Stomach smooth muscle (tissue), 2 donors: ENCODE measurements around the gene MAP1S.

Experiments
- H3K27ac ChIP-seq: one replicate; pipeline ENCODE4 v1.7.0; 2013; ENCODE audit warnings: mild to moderate bottlenecking, low read length, inconsistent platforms
- H3K27me3 ChIP-seq, 2 donors: one replicate each; pipeline ENCODE4 v1.7.0; 2013; ENCODE audit warnings: low read length in 2 of 2; ENCODE audit not compliant: insufficient read depth in 2 of 2, control insufficient read depth in 1 of 2
- H3K36me3 ChIP-seq, 2 donors: one replicate each; pipeline ENCODE4 v1.7.0; 2013; ENCODE audit warnings: low read length in 2 of 2; ENCODE audit not compliant: control insufficient read depth in 2 of 2, insufficient read depth in 2 of 2
- H3K4me1 ChIP-seq: one replicate; pipeline ENCODE4 v1.7.0; 2013; ENCODE audit warnings: low read length; ENCODE audit not compliant: control insufficient read depth, insufficient read depth
- H3K4me3 ChIP-seq, 2 donors: one replicate each; pipeline ENCODE4 v1.7.0; 2013; ENCODE audit warnings: low read length in 2 of 2
- H3K9ac ChIP-seq, 2 donors: one replicate each; pipeline ENCODE4 v1.7.0; 2013; ENCODE audit warnings: low read length in 2 of 2, mild to moderate bottlenecking in 1 of 2
- H3K9me3 ChIP-seq, 2 donors: one replicate each; pipeline ENCODE4 v1.7.0; 2013; ENCODE audit warnings: low read length in 2 of 2; ENCODE audit not compliant: control insufficient read depth in 2 of 2
- donor health status: healthy.
- donor health status: Pancreatic carcinoma.

MAP1S gene

DNA sequence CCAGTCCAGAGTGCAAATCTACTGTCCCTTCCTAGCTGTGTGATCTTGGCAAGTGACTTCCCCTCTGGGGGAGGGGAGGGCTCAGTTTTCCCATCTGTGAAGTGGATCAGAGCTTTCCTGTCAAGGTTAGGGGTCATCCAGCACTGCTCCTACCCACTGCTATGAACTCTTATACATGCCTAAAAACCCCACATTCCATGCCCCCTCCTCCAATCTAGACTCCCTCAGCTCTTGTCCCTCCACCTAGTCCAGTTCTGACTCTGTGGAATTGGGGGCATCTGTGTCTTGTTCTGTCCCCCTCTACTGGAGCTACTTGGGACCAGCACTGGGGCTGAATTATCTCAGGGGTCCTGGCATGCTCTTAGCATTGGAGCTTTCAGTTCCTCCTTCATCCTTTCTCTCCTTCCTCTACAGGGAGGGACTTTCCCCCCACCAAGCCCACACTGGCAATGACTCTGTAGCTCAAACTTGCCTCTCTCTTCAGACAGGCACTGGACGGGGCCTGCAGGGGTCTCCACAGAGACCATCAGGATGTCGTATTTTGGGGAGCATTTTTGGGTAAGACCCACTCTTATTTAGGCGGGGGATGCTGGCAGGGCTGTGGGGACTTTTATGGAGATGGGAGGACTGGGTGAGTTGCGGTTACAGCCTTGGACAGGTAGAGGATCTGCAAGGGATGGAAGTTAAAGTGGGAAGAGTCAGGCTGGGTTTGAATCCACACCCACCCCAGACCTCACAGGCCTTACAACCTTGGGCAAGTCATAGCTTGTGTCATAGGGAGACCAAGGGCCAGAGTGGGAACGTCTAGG, 35.6 kb downstream of the MAP1S start:
- H3K27ac ChIP-seq: no peak overlapping the region
- H3K27me3 ChIP-seq: no peaks in the 10 kb centered on the region
- H3K9ac ChIP-seq: no peak overlapping the region
- H3K4me1 ChIP-seq: peaks cover 13% of the 10 kb centered on the region
- no peaks in the 10 kb centered on the region for H3K36me3 ChIP-seq
- H3K4me3 ChIP-seq: no peak overlapping the region
- H3K9me3 ChIP-seq: no peaks in the 10 kb centered on the region

DNA sequence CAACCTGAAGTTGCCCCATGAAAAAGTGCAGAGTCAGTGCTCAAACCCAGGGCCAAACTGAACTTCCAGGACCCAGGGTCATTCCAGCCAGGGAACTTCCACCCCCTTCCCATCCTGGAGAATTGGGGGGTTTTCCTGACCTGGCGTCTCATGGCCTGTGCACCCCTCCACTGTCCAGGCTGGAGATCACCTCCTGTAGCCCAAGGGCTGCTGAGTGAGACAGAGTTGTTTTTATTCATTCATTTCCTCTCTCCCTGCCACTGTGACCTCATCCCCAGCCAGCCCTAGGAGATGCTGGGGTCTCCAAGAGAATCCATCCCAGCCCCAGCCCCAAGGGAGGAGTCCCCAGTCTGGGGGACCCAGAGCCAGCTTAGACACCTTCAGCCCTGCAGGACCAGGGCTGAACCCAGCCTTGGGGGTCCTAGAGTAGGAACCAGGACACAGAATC, 36.2 kb downstream of the MAP1S start:
- peaks cover 13% of the 10 kb centered on the region for H3K4me1 ChIP-seq
- no peak overlapping the region for H3K9ac ChIP-seq
- H3K27ac ChIP-seq: no peak overlapping the region
- no peaks in the 10 kb centered on the region for H3K27me3 ChIP-seq
- no peak overlapping the region for H3K4me3 ChIP-seq
- H3K9me3 ChIP-seq: no peaks in the 10 kb centered on the region
- H3K36me3 ChIP-seq: no peaks in the 10 kb centered on the region

DNA sequence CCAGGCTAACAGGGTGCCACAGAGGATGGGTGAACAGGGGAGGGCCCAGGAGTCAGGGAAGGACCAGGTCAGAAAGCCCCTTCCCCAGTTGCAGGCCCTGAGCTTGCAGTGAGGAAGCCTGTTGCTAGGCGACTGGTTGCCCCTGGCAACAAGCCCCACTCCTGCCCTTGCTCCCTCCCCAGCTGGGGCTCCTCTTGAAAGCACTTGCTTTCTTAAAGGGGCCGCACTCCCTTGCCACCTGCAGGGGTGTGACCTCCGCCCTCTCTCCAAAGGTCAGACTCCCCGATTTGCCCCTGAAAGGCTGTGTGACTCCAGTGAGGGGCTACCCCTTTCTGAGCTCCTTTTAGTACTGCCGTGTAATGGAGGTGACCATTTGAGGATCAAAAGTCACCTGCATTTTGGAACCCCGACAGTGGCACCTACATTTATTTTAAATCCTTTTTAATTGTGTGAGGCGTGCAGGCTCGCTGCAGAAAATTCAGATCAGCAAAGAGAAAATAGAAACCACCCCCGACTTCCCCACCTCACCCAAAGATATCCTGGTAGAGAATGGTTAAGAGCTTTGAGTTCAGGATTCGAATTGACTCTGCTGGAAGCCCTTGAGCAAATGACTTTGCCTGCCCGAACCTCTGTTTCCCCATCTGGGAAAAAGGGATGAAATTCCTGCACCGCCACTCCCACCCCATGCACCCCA, 36.8 kb downstream of the MAP1S start:
- H3K36me3 ChIP-seq: no peaks in the 10 kb centered on the region
- H3K27me3 ChIP-seq: no peaks in the 10 kb centered on the region
- H3K9me3 ChIP-seq: no peaks in the 10 kb centered on the region
- peaks cover 13% of the 10 kb centered on the region for H3K4me1 ChIP-seq
- H3K27ac ChIP-seq: no peak overlapping the region
- no peak overlapping the region for H3K9ac ChIP-seq
- H3K4me3 ChIP-seq: no peak overlapping the region

DNA sequence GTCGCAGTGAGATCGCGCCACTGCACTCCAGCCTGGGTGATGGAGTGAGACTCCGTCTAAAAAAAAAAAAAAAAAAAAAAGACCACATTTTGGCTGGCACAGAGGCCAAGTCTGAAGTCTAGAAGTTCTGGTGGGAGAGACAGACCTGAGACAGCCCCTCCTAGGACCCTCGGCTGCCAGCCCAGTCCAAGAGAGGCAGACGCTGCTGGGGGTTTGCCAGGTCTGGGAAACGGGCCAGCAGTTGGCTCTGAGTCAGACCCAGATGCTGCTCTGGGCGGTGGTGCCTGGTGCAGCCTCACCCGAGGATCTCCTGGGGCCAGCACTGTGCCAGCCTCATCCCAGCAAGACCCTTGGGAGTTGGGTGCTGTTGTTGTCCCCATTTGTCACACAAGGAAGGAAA, 37.8 kb downstream of the MAP1S start:
- Histone ChIP-seq H3K4me1 (peaks cover 10% of the 10 kb centered on the region), H3K36me3 (no peaks in the 10 kb centered on the region), H3K9me3 (no peaks in the 10 kb centered on the region), H3K27me3 (no peaks in the 10 kb centered on the region), H3K9ac (no peak overlapping the region), H3K27ac (no peak overlapping the region), H3K4me3 (no peak overlapping the region)

DNA sequence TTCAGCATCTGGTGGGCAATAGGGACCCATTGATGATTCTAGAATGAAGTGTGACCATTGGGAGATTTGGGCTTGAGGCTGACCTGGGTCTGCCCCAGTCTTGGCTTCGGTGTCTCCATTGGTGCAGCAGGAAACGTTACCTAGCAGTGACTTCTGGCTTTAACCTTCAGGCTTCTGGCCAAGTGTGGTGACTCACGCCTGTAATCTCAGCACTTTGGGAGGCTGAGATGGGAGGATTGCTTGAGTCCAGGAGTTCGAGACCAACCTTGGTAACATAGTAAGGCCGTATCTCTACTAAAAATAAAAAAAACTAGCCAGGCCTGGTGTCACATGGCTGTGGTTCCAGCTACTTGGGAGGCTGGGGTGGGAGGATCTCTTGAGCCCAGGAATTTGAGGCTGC, 39.2 kb downstream of the MAP1S start:
- no peak overlapping the region for H3K9ac ChIP-seq
- H3K27me3 ChIP-seq: no peaks in the 10 kb centered on the region
- no peak overlapping the region for H3K27ac ChIP-seq
- H3K4me3 ChIP-seq: no peak overlapping the region
- no peaks in the 10 kb centered on the region for H3K36me3 ChIP-seq
- no peaks in the 10 kb centered on the region for H3K9me3 ChIP-seq
- H3K4me1 ChIP-seq: peaks cover 10% of the 10 kb centered on the region

DNA sequence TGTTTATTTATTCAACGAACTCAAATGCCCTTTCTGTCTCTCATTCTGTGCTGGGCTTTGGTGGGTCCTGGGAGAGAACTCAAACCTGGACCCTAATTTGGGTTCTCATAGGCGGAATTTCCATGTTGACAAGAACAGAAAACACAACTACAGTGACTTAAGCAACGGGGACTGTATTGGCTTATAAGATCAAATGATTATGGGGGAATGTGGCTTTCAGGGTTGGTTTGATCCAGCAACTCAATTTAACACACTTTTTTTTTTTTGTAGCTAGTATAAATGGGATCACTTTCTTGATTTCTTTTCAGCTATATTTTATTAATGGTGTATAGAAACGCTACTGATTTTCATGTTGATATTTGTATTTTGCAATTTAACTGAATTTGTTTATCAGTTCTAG, 41.9 kb downstream of the MAP1S start:
- no peaks in the 10 kb centered on the region for H3K36me3 ChIP-seq
- H3K4me3 ChIP-seq: no peak overlapping the region

DNA sequence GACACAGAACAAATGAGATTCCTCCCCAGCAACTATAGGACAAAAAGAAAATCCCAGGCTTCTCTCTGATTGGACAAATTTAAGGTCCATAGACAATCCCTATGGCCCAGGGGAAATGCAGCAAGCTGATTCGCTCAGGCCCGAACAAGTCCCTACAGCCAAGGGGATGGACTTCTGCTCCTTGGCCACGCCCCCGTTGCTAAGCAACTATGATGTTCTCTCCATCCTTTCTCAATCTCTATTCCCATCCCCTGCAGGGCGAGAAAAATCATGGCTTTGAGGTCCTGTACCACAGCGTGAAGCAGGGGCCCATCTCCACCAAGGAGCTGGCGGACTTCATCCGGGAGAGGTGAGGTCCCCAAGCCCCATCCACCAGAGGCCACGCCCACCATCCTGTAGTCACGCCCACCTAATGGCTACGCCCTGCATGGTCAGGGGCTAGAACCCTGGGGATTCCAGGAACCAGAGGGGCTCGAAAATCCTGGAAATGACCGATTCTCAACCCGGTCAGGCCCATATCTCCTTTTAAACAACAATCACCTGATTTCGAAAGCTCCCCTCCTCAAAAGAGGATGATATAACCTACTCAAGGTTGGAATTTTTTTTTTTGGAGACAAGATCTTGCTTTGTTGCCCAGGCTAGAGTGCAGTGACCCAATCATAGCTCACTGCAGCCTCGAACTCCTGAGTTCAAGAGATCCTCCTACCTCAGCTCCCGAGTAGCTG, 43.4 kb downstream of the MAP1S start:
- H3K27me3 ChIP-seq: peaks cover 0 to 4% of the 10 kb centered on the region in 2 donors

More for the DNA sequence above, 41.9 kb downstream of the MAP1S start:
- Histone ChIP-seq H3K27me3 (no peaks in the 10 kb centered on the region), H3K27ac (no peak overlapping the region), H3K9me3 (no peaks in the 10 kb centered on the region), H3K4me1 (peaks cover 7% of the 10 kb centered on the region), H3K9ac (no peak overlapping the region)

DNA sequence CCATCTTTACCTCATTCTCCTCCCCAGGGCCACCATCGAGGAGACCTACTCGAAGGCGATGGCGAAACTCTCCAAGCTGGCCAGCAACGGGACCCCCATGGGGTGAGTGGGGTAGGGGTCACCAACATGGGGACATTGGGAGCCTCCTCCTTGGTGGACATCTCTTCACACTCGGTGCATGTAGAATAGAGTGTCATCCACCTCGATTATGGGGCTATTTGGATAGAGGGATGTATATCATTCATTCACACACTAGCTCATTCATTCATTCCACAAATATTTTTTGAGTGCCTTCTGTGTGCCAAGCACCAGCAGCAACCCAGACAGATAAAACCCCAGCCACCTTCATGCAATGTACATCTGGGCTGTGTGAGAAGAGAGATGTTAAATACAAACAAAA, 45.1 kb downstream of the MAP1S start:
- H3K27me3 ChIP-seq: peaks cover 0 to 4% of the 10 kb centered on the region in 2 donors
- peaks cover 7% of the 10 kb centered on the region for H3K4me1 ChIP-seq
- H3K9ac ChIP-seq: no peak overlapping the region
- no peaks in the 10 kb centered on the region for H3K9me3 ChIP-seq
- no peak overlapping the region for H3K4me3 ChIP-seq
- H3K27ac ChIP-seq: no peak overlapping the region
- H3K36me3 ChIP-seq: no peaks in the 10 kb centered on the region

More for the DNA sequence above, 43.4 kb downstream of the MAP1S start:
- Histone ChIP-seq H3K9me3 (no peaks in the 10 kb centered on the region), H3K27ac (no peak overlapping the region), H3K4me1 (peaks cover 7% of the 10 kb centered on the region), H3K4me3 (no peak overlapping the region), H3K9ac (no peak overlapping the region), H3K36me3 (no peaks in the 10 kb centered on the region)

DNA sequence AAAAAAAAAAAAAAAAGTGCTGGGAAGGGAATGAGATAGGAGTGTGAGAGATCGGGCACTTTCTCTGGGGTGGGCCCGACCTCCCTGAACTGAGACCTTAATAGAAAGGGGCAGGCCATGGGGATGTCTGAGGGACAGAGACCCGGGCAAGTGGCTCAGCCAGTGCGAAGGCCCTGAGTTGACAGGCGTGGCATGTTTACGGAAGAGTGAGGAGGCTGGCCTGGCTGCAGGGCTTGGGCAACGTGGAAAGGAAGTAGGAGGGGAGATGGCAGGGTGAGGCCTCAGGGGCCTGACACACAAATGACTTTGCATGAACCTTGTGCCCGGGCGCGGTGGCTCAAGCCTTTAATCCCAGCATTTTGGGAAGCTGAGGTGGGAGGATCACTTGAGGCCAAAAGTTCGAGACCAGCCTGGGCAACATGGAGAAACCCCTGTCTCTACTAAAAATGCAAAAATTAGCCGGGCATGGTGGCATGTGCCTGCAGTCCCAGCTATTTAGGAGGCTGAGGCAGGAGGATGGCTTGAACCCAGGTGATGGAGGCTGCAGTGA, 45.9 kb downstream of the MAP1S start:
- H3K4me1 ChIP-seq: peaks cover 7% of the 10 kb centered on the region
- no peak overlapping the region for H3K4me3 ChIP-seq
- H3K36me3 ChIP-seq: no peaks in the 10 kb centered on the region
- peaks cover 0 to 4% of the 10 kb centered on the region in 2 donors for H3K27me3 ChIP-seq
- no peak overlapping the region for H3K9ac ChIP-seq
- no peak overlapping the region for H3K27ac ChIP-seq
- H3K9me3 ChIP-seq: no peaks in the 10 kb centered on the region

DNA sequence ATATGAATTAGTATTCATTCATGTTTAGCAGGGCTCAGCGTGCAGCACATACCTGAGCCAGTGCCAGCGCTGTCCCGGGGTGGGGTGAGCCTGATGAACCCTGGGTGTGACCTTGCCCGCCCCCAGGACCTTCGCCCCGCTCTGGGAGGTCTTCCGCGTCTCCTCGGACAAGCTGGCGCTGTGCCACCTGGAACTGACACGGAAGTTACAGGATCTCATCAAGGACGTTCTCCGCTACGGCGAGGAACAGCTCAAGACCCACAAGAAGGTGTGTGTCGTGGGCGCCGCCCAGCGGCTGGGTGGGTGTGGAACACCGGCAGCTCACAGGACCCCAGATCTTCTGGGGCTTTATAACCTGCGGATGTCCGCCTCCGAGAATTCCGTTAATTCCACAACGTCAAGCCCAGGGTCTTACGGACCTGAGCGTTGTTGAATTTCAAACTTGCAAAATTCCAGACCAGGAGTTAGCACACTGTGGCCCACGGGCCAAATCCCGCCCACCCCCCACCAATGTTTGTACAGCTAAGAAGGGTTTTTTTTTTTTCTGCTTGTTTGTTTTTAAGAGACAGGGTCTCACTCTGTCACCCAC, 47.4 kb downstream of the MAP1S start:
- no peak overlapping the region for H3K27ac ChIP-seq
- no peaks in the 10 kb centered on the region for H3K9me3 ChIP-seq
- H3K36me3 ChIP-seq: no peaks in the 10 kb centered on the region
- peaks cover 7% of the 10 kb centered on the region for H3K4me1 ChIP-seq
- H3K9ac ChIP-seq: no peak overlapping the region
- H3K4me3 ChIP-seq: peak overlapping the region in 1 of 2 donors; percentile 57
- peaks cover 0 to 4% of the 10 kb centered on the region in 2 donors for H3K27me3 ChIP-seq
